Natural killer cell treated with Interleukin-12 subunit alpha and Interleukin-12 subunit beta and Interleukin-15 and Interleukin-18, amount 100 ng/mL, for 72 hours (primary cell): ENCODE results near the gene IRF2BPL. TPM values are rescaled to one million over a fixed set of nuclear protein-coding genes. Genes with fewer than 3 reads are reported as not detected.
A peak's percentile ranks its signal among the peaks of the same experiment; 100 is the strongest.

Source experiments
- ATAC-seq, 2 donors: fragments of 150-1000 bp; cut with Tn5 transposase in 1 of 2; sonication (Bioruptor Pico), chemical (Tn5 transposase) in 1 of 2; 2 replicates each; pipeline ENCODE4 v1.10.0; 2021
- DNase-seq: peaks from one replicate; pipeline ENCODE4 v3.0.0; 2022; ENCODE audit warnings: low spot score
- H3K27ac Mint-ChIP-seq, 2 donors: 1 replicate in 1 of 2; 2 replicates in 1 of 2; pipeline ENCODE4 v1.8.0; 2022; ENCODE audit warnings: mixed read lengths in 2 of 2, mild to moderate bottlenecking in 1 of 2, moderate library complexity in 1 of 2
- H3K27me3 Mint-ChIP-seq, 2 donors: 1 replicate in 1 of 2; 2 replicates in 1 of 2; pipeline ENCODE4 v1.8.0; 2022; ENCODE audit warnings: mixed read lengths in 2 of 2
- H3K36me3 Mint-ChIP-seq: one replicate; pipeline ENCODE4 v1.8.0; 2022; ENCODE audit warnings: mixed read lengths
- H3K4me1 Mint-ChIP-seq, 2 donors: 1 replicate in 1 of 2; 2 replicates in 1 of 2; pipeline ENCODE4 v1.8.0; 2022; ENCODE audit warnings: low read depth in 2 of 2, mixed read lengths in 2 of 2, mild to moderate bottlenecking in 1 of 2
- H3K4me3 Mint-ChIP-seq: one replicate; pipeline ENCODE4 v1.8.0; 2022; ENCODE audit warnings: mixed read lengths
- H3K9me3 Mint-ChIP-seq: 2 replicates; pipeline ENCODE4 v1.8.0; 2022; ENCODE audit warnings: mixed read lengths
- total RNA-seq, 2 donors: library from RNA; stranded (reverse); gene quantifications; one replicate each; pipeline ENCODE4 v1.2.3, GENCODE V29; 2022

Gene IRF2BPL
- 10 to 100 TPM; 18.0 to 28.9 TPM for total RNA-seq

DNA sequence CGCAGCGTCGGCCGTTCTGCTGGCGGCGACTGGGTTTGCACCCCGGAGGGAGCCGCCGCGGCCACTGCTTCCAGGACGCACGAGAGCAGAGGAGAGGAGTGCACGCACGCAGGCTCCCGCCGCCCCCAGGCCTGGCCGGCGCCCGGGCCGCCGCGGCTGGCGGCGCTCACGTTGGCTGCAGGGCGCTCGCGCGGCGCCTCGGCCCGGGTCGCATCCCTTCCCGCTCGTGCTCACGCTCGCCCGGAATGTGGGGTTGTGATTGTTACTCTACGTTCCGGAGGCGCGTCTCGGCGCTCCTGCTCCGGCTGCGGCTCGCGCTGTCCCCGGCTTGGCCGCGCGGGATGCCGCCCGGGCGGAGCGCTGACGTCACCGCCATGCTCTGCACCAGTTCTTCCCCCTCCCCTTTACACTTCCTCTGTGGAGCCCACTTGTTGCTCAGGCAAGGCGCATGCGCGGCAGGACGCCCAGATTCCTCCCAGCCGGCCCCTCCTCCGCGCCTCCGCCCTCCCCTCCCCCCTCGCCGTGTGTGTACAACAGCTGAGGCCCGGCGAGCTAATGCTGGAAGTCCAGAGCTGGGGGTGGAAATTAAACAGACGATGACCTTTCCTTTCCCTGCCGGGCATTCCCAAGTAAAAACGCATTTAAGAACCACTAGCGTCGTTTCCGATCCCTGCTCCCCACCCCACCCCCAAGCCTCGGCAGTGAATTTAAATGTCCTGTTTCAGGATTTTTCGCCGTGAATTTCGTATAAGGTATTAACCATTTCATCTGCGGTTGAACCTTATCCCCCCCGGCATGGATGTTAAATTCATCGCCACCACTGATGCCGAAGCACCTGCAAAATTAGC is at the start of gene IRF2BPL:
IRF2BPL (minus strand) TSS at position 325 of the 848 bp plus-strand sequence. CDS start 916 bp downstream, outside the sequence.
- Mint-ChIP-seq H3K4me1 (peaks cover 39 to 52% of the 10 kb centered on the region in 2 donors), H3K9me3 (no peaks in the 10 kb centered on the region), H3K36me3 (peaks cover 8% of the 10 kb centered on the region), H3K27me3 (no peaks in the 10 kb centered on the region), H3K4me3 (peak within 1 kb of the TSS; percentile 89), H3K27ac (peak within 1 kb of the TSS; percentile 85 to 97)
- ATAC-seq (peak; percentile 86 to 89), DNase-seq (peak; percentile 96)

DNA sequence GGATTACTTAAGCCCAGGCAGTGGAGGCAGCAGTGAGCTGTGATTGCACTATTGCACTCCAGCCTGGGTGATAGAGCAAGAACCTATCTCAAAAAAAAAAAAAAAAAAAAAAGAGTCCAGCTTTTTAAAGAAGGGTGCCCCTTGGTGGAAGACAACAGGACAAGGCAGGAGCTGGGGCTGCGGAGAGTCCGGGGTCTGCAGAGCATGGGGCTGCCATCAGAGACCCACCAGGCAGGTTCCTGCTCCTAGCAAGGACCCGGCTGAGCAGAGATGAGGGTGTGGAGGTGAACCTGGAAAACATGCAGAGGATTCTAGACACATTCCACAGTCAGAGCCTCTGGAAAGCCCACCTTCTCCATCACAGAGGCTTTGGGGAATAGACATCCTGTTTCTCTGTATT is 48.5 kb upstream of the IRF2BPL start:
- no peaks in the 10 kb centered on the region for H3K9me3 Mint-ChIP-seq
- DNase-seq (no peak), ATAC-seq (no peak)
- H3K27ac Mint-ChIP-seq, result no peak overlapping the region
- H3K27me3 Mint-ChIP-seq, result no peaks in the 10 kb centered on the region
- no peaks in the 10 kb centered on the region for H3K4me1 Mint-ChIP-seq
- H3K4me3 Mint-ChIP-seq, result no peak overlapping the region
- peaks cover 5% of the 10 kb centered on the region for H3K36me3 Mint-ChIP-seq

DNA sequence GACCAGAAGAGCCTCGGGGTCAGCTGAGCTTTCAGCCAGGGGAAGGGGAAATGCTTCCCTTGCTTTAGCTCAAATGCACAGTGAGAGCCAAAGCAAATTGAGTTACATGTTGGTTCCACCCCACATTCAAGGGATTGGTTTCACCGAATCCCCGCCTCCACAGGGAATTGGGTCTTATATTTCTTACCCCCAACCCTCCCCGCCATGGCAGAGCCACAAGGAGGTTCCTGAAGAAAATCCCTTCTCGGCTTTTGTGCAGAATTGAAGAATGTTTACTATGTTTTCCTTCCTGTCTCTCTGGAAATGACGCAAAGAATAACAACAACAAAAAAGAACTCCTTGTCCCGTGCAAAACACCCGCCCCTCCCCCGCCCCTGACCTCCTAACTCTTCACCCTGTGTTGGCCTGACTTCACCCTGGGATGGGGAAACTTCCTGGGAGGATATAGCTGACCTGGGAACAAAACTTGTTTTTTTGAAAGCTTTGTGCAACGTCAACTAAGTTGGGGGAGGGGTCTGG is 47.7 kb upstream of the IRF2BPL start:
- DNase-seq (no peak), ATAC-seq (no peak)
- Mint-ChIP-seq H3K9me3 (no peaks in the 10 kb centered on the region), H3K4me1 (no peaks in the 10 kb centered on the region), H3K27ac (no peak overlapping the region), H3K4me3 (no peak overlapping the region), H3K36me3 (peaks cover 5% of the 10 kb centered on the region), H3K27me3 (no peaks in the 10 kb centered on the region)

DNA sequence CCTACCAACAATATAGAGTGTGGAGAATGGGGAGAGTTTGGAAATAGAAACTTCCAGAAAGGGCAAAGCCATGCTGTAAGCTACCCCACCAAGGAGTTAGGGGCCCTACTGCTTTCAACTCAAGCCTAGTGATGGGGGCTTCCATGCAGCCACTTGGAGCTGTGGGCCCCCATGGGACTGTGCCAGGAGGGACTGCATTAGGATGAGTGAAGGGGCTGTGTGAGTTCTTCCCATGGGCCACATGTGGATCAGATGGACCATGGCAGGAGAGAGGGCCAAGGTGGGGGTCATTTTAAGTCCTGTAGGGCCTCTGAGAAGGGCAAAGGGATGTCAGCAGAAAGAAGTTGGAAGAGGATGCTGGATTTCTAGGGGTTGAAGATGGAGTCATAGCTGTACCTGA is 46.5 kb upstream of the IRF2BPL start:
- H3K4me1 Mint-ChIP-seq, result no peaks in the 10 kb centered on the region
- no peaks in the 10 kb centered on the region for H3K9me3 Mint-ChIP-seq
- ATAC-seq (no peak), DNase-seq (peak; percentile 52)
- no peaks in the 10 kb centered on the region for H3K27me3 Mint-ChIP-seq
- H3K27ac Mint-ChIP-seq, result no peak overlapping the region
- H3K4me3 Mint-ChIP-seq, result no peak overlapping the region
- peaks cover under 1% of the 10 kb centered on the region for H3K36me3 Mint-ChIP-seq

DNA sequence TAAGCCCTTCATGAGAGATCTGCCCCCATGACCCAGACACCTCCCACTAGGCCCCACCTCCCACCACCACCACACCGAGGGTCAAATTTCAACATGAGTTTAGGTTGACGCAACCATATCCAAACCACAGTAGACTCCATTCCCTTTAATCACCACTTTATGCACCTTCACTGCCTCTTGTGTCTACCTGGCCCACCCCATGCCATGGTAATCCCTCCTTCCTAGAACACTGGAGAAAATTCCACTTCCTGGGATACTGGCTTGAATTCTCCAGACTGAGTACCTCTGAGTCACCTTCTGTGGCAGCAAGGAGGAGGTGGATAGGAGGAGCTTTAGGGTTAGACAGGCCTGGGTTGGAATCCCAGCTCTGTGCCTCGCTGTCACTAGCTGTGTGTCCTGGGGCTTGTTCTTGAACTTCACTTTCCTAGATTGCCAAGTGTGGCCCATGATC is 43.5 kb upstream of the IRF2BPL start:
- Mint-ChIP-seq H3K27me3 (peaks cover 0 to 8% of the 10 kb centered on the region in 2 donors), H3K4me1 (no peaks in the 10 kb centered on the region), H3K4me3 (no peak overlapping the region), H3K27ac (no peak overlapping the region), H3K36me3 (no peaks in the 10 kb centered on the region), H3K9me3 (no peaks in the 10 kb centered on the region)
- DNase-seq, result no peak
- no peak for ATAC-seq

DNA sequence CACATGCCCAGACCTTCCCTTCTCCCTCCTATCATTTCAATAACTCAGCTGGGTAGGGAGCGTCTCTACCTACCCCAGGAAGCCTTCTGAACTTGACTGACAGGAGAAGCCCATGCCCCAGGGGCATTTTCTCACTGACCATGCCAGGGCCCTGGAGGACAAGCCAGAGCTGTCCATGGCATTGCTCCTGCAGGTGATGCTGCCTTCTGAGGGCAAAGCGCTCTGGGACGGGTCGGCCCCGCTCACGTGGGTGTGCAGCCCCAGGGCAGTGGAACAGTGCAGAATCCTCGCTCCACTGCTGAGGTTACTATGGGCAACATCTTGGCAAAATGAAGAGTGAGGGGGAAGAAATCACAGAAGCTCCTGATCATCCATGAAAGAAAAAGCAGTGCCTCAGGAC is 41.0 kb upstream of the IRF2BPL start:
- Mint-ChIP-seq H3K27me3 (peaks cover 0 to 8% of the 10 kb centered on the region in 2 donors), H3K27ac (no peak overlapping the region), H3K4me3 (no peak overlapping the region), H3K9me3 (no peaks in the 10 kb centered on the region), H3K36me3 (no peaks in the 10 kb centered on the region), H3K4me1 (no peaks in the 10 kb centered on the region)
- ATAC-seq, result no peak
- peak; percentile 46 for DNase-seq

DNA sequence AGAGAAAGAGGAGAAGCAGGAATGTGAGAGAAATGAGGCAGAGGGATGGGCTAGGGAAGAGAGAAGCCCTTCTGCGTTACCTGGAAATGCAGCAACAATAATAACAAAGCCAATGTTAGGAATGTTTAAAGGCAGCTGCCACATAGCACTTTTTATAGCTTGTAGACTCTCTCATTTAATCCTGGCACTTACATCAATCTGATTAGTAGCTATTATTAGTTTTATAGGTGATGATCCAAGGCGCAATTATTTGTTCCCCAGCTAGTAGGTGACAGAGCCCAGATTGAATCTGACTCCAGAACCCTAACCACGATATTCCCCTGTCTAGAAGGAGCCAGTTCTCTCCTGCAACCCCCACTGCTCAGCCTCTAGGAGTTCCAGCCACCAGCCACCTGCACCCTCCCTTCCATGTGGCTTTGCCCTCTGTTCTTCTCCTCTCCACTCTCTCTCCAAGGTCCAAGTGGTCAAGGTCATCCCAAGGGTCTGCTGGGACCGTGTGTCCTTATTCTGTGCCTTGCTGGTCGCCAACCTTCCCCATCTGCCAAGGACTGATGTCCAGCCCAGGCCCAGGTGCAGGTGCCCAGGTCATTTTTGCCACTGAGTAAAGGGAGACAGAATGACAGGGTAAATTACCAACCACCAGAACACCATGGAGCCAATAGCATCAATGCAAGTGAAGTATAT is 40.2 kb upstream of the IRF2BPL start:
- H3K27me3 Mint-ChIP-seq, result peaks cover 0 to 8% of the 10 kb centered on the region in 2 donors
- DNase-seq (peak; percentile 42), ATAC-seq (no peak)
- H3K9me3 Mint-ChIP-seq, result no peaks in the 10 kb centered on the region
- no peaks in the 10 kb centered on the region for H3K4me1 Mint-ChIP-seq
- no peak overlapping the region for H3K4me3 Mint-ChIP-seq
- H3K27ac Mint-ChIP-seq, result no peak overlapping the region
- H3K36me3 Mint-ChIP-seq, result no peaks in the 10 kb centered on the region

DNA sequence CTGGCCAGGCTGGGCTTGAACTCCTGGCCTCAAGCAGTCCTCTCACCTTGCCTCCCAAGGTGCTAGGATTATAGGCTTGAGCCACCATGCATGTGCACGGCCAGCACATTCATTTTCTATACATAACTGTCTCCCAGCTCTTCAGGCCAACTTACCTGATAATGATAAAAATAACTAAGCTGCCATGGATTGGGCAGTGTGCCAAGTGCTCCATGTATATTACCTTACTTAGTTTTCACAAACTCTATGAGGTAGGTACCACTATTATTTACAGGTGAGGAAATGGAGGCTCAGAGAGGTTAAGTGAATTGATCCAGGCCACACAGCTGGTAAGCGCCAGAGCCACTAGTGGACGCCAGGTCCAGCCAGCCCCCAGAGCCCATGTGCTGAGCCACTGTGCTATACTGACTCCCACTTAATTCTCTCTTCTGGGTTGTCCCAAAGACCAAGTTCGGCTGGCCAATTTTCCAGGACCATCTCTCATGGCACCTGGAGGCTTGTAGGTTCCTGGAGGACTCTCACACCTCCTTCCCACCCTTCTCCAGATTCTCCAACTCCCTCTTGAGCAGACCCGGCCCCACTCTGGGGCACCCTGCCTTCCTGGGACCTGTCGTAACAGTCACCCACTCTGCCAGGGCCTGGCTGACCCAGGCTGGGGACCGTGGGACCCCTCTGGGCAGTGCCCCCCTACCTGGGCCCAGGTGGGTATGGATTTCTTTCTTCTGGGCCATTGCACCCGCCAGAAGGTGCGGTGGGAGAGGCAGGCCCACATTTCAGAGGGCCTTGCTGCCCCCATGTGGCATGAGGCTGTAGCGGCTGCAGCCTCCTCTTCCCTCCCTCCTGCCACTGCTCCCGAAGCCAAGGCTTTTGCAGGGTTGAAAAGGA is 39.4 kb upstream of the IRF2BPL start:
- Mint-ChIP-seq H3K27ac (no peak overlapping the region), H3K36me3 (no peaks in the 10 kb centered on the region), H3K9me3 (no peaks in the 10 kb centered on the region), H3K27me3 (peaks cover 0 to 8% of the 10 kb centered on the region in 2 donors), H3K4me1 (peaks cover 0 to 4% of the 10 kb centered on the region in 2 donors), H3K4me3 (no peak overlapping the region)
- ATAC-seq, result peak; percentile 15 to 66
- peak; percentile 58 for DNase-seq

DNA sequence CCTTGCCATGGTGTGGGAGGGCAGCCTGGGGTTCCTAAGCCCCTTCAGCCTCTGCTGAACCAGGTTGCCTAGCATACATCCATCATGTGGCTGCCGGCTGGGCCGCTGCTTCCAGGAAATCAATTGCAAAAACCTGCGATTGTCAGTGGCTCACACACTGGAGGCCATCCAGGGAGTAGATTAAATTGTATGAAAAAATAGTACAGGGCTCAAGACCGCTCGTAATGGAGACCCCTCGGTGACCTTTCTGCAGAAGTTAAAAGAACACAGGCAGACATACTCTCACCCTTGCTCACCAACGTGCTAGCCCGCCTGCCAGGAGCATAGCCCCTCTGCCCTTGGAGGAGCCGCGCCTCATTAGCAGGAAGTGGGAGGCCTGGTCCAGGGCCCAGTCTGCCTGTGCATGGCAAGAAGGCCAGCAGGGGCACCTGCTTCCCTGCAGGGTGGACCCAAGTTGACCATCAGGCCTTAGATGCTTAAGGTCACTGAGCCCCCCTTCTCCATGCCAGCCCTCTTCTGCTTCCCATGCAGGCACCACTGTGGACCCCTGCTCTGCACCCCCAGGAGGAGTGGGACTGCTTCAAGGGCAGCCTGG is 38.2 kb upstream of the IRF2BPL start:
- H3K4me3 Mint-ChIP-seq, result no peak overlapping the region
- DNase-seq, result peak; percentile 20
- H3K9me3 Mint-ChIP-seq, result no peaks in the 10 kb centered on the region
- no peaks in the 10 kb centered on the region for H3K36me3 Mint-ChIP-seq
- no peak for ATAC-seq
- H3K27me3 Mint-ChIP-seq, result peaks cover 0 to 8% of the 10 kb centered on the region in 2 donors
- H3K27ac Mint-ChIP-seq, result no peak overlapping the region
- peaks cover 0 to 7% of the 10 kb centered on the region in 2 donors for H3K4me1 Mint-ChIP-seq

DNA sequence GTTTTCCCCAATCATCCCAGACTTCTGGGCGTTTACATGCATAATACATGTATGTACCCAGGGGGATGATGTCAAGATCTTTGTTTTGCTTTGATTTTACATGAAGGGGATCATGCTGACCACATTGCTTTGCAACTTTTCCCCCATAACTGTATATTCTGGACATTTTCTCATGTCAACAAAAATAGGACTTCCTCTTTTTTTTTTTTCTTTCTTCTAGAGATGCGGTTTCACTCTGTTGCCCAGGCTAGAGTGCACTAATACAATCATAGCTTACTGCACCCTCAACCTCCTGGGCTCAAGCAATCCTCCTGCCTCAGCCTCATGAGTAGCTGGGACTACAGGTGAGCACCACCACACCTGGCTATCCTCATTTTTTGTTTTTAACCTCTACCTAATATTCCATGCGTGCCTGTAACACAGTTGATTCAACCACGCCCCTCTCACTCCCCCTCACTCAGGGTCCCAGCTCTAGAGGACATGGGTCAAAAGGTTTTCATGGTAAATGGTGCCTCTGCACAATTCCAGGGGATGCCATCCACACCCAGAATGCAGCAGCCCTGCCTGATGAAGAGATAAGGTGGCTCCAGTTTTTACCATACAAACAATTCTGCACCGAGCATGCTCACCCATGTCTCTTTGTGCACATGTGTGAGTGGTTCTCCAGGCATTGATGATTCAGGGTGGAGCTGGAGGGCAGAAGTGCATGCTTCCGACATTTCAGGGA is 37.5 kb upstream of the IRF2BPL start:
- no peak for ATAC-seq
- peaks cover 0 to 7% of the 10 kb centered on the region in 2 donors for H3K4me1 Mint-ChIP-seq
- H3K27ac Mint-ChIP-seq, result no peak overlapping the region
- peaks cover 0 to 8% of the 10 kb centered on the region in 2 donors for H3K27me3 Mint-ChIP-seq
- DNase-seq, result peak; percentile 28
- no peaks in the 10 kb centered on the region for H3K36me3 Mint-ChIP-seq
- H3K9me3 Mint-ChIP-seq, result no peaks in the 10 kb centered on the region
- H3K4me3 Mint-ChIP-seq, result no peak overlapping the region

DNA sequence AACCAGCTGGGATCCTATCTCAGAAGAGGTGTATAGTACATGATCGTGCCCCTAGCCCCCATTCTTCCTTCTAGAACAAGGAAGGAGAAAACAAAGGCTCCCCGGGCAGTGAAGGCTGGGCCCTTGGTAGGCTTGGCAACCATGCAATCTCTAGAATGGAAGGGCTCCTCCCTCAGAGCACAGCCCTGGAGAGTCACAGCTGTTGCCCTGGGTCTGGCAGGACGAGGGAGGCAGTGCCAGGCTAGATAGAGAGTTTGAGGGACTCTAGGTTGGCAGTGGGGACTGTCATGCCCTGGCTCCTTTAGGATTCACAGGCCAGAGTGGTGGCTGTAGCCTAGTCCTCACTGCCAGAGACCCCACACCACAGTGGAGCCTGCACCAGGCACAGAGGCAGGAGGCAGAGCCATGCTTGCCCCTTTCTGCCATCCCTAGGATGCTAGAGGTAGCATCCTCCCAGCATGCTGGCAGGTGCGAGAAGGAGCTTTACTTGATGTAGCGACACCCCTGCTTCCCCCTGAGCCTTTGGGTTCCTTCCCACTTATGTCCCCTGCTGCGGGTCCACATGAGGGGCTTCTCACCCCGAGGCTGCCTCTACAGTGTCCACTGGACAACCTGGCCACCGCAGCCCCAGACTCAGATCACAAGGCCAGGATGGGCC is 36.1 kb upstream of the IRF2BPL start:
- ATAC-seq, result no peak
- no peaks in the 10 kb centered on the region for H3K36me3 Mint-ChIP-seq
- H3K27me3 Mint-ChIP-seq, result peaks cover 0 to 8% of the 10 kb centered on the region in 2 donors
- no peak overlapping the region for H3K27ac Mint-ChIP-seq
- H3K9me3 Mint-ChIP-seq, result no peaks in the 10 kb centered on the region
- H3K4me1 Mint-ChIP-seq, result peaks cover 0 to 7% of the 10 kb centered on the region in 2 donors
- peak; percentile 26 for DNase-seq
- no peak overlapping the region for H3K4me3 Mint-ChIP-seq

DNA sequence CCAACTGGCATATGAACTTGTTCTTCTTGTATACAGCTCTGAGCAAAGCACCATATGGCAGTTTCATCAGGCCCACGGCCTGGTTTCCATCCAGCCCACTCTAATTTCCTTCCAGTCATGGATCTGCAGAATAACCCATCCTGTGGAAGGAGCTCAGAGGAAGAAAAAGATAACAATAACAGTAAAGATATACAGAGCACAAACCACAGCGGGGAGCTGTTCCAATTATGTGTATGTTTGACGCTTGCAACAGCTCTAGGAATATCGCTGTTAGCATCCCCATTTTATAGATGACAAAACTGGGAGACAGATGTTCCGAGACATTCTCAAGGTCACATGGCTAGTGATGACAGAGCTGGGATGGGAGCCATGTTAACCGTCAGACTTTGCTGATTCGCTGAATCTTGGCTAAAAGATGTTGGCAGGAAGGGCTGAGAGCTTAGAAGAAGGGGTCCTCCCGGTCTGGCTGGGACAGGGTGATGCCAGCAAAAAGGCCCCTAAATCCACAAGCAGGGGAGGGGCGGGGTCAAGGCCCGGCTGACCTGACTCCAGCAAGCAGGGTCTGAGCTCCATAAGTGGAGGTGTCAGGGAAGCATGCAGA is 35.2 kb upstream of the IRF2BPL start:
- ATAC-seq, result no peak
- H3K4me3 Mint-ChIP-seq, result no peak overlapping the region

More for the DNA sequence above, 35.2 kb upstream of the IRF2BPL start:
- H3K27me3 Mint-ChIP-seq, result peaks cover 0 to 5% of the 10 kb centered on the region in 2 donors
- no peak overlapping the region for H3K27ac Mint-ChIP-seq
- H3K4me1 Mint-ChIP-seq, result peaks cover 0 to 7% of the 10 kb centered on the region in 2 donors
- peak; percentile 8 for DNase-seq
- no peaks in the 10 kb centered on the region for H3K36me3 Mint-ChIP-seq
- H3K9me3 Mint-ChIP-seq, result no peaks in the 10 kb centered on the region
